ENCODE results near the gene PAOX.

The PAOX gene

GRCh38 chr10:133388236-133388972 is 9.3 kb downstream of the PAOX start:
- DNase-seq: peak; percentile 40

GRCh38 chr10:133388973-133389818 is 10.1 kb downstream of the PAOX start:
- DNase-seq: peak; percentile 45

- DNase-seq: no peak
Measured at GRCh38 chr10:133390597-133391248, 11.7 kb downstream of the PAOX start.

- DNase-seq: no peak
Measured at GRCh38 chr10:133391249-133391635, 12.2 kb downstream of the PAOX start.

GRCh38 chr10:133391761-133392518 is 12.9 kb downstream of the PAOX start:
- peak; percentile 22 for DNase-seq

- DNase-seq: peak; percentile 23
Measured at GRCh38 chr10:133393401-133394063, 14.5 kb downstream of the PAOX start.

GRCh38 chr10:133394064-133394663 is 15.1 kb downstream of the PAOX start, which contains the start of gene MTG1:
MTG1 (plus strand) TSS chr10:133394157; CDS start chr10:133394221, 64 bp downstream.
- peak; percentile 96 for DNase-seq

- peak; percentile 43 for DNase-seq
Measured at GRCh38 chr10:133394801-133395221, 15.7 kb downstream of the PAOX start.

- DNase-seq: peak; percentile 28
Measured at GRCh38 chr10:133396035-133396624, 17.1 kb downstream of the PAOX start.

- DNase-seq: no peak
Measured at GRCh38 chr10:133397938-133398337, 18.9 kb downstream of the PAOX start.

- DNase-seq: peak; percentile 45
Measured at GRCh38 chr10:133399123-133399601, 20.1 kb downstream of the PAOX start.

GRCh38 chr10:133400624-133401424 is 21.8 kb downstream of the PAOX start:
- DNase-seq: peak; percentile 37

- peak; percentile 43 for DNase-seq
Measured at GRCh38 chr10:133401500-133401899, 22.4 kb downstream of the PAOX start.

- DNase-seq: peak; percentile 38
Measured at GRCh38 chr10:133401981-133402725, 23.1 kb downstream of the PAOX start.

GRCh38 chr10:133403359-133403758 is 24.3 kb downstream of the PAOX start:
- peak; percentile 70 for DNase-seq

- no peak for DNase-seq
Measured at GRCh38 chr10:133403784-133404183, 24.7 kb downstream of the PAOX start.

- no peak for DNase-seq
Measured at GRCh38 chr10:133405272-133405671, 26.2 kb downstream of the PAOX start.

GRCh38 chr10:133405844-133406527 is 26.9 kb downstream of the PAOX start:
- DNase-seq: no peak

All from islet precursor cell (in vitro differentiated cells).